CD4-positive, CD25-positive, alpha-beta regulatory T cell (primary cell): ENCODE data around the gene POLD4. TPM values are rescaled to one million over a fixed set of nuclear protein-coding genes. Genes with fewer than 3 reads are reported as not detected.

ENCODE experiments used
- ATAC-seq, 2 donors: fragments of 150-1000 bp; cut with Tn5 transposase; one replicate each; pipeline ENCODE4 v1.10.0; 2021; ENCODE audit warnings: low read depth in 2 of 2, moderate number of reproducible peaks in 2 of 2, moderate library complexity in 1 of 2
- DNase-seq, 3 donors: peaks; one replicate each; pipeline versions ENCODE4 v3.0.0 to v3.0.0-alpha.2; 2012 to 2022; ENCODE audit warnings: mixed read lengths in 1 of 3
- H3K27ac ChIP-seq: one replicate; pipeline ENCODE4 v1.7.0; 2013; ENCODE audit warnings: mild to moderate bottlenecking, low read length; ENCODE audit not compliant: insufficient read depth, poor library complexity, severe bottlenecking
- H3K27me3 ChIP-seq: one replicate; pipeline ENCODE4 v1.7.0; 2013; ENCODE audit warnings: low read length; ENCODE audit not compliant: control insufficient read depth, insufficient read depth
- H3K36me3 ChIP-seq: one replicate; pipeline ENCODE4 v1.7.0; 2013; ENCODE audit warnings: mild to moderate bottlenecking, low read length, moderate library complexity; ENCODE audit not compliant: control insufficient read depth, insufficient read depth
- H3K4me1 ChIP-seq: 2 replicates; pipeline ENCODE4 v1.7.0; 2013; ENCODE audit warnings: mild to moderate bottlenecking, low read length; ENCODE audit not compliant: insufficient read depth, control insufficient read depth, poor library complexity, severe bottlenecking
- H3K4me3 ChIP-seq: one replicate; pipeline ENCODE4 v1.7.0; 2013; ENCODE audit warnings: low read depth, mild to moderate bottlenecking, low read length, moderate library complexity
- H3K9me3 ChIP-seq, 2 experiments: 1 replicate in 1 of 2; 2 replicates in 1 of 2; pipeline ENCODE4 v1.7.0; 2013; ENCODE audit warnings: low read length in 2 of 2, mild to moderate bottlenecking in 1 of 2, moderate library complexity in 1 of 2; ENCODE audit not compliant: control insufficient read depth in 2 of 2
- H3K27ac Mint-ChIP-seq, 3 donors: one replicate each; pipeline ENCODE4 v1.8.0; 2020 to 2022; ENCODE audit warnings: mild to moderate bottlenecking in 3 of 3, mixed read lengths in 3 of 3, moderate library complexity in 2 of 3
- H3K27me3 Mint-ChIP-seq: one replicate; pipeline ENCODE4 v1.8.0; 2022; ENCODE audit warnings: mild to moderate bottlenecking, mixed read lengths
- H3K36me3 Mint-ChIP-seq: one replicate; pipeline ENCODE4 v1.8.0; 2020; ENCODE audit warnings: mixed read lengths
- H3K4me1 Mint-ChIP-seq, 4 donors: one replicate each; pipeline ENCODE4 v1.8.0; 2020 to 2022; ENCODE audit warnings: mixed read lengths in 4 of 4, mild to moderate bottlenecking in 1 of 4
- H3K4me3 Mint-ChIP-seq, 4 donors: one replicate each; pipeline ENCODE4 v1.8.0; 2020 to 2022; ENCODE audit warnings: mild to moderate bottlenecking in 4 of 4, mixed read lengths in 4 of 4, moderate library complexity in 3 of 4
- H3K9me3 Mint-ChIP-seq, 7 donors: one replicate each; pipeline ENCODE4 v1.8.0; 2020 to 2022; ENCODE audit warnings: mixed read lengths in 7 of 7, mild to moderate bottlenecking in 3 of 7, moderate library complexity in 2 of 7
- polyA plus RNA-seq, 4 donors: library from polyadenylated mRNA; unstranded; fragments of 300-500 nt; fragmentation: Illumina TruSeq; gene quantifications; one replicate each; pipeline ENCODE4 v1.2.3, GENCODE V29; 2021
- total RNA-seq: library from RNA; stranded (reverse); gene quantifications from one replicate; pipeline ENCODE4 v1.2.3, GENCODE V29; 2022

Gene POLD4
- total and polyA plus RNA-seq, 5 donors from 2014 or later = 60.6 to 127 (median 117) TPM

DNA sequence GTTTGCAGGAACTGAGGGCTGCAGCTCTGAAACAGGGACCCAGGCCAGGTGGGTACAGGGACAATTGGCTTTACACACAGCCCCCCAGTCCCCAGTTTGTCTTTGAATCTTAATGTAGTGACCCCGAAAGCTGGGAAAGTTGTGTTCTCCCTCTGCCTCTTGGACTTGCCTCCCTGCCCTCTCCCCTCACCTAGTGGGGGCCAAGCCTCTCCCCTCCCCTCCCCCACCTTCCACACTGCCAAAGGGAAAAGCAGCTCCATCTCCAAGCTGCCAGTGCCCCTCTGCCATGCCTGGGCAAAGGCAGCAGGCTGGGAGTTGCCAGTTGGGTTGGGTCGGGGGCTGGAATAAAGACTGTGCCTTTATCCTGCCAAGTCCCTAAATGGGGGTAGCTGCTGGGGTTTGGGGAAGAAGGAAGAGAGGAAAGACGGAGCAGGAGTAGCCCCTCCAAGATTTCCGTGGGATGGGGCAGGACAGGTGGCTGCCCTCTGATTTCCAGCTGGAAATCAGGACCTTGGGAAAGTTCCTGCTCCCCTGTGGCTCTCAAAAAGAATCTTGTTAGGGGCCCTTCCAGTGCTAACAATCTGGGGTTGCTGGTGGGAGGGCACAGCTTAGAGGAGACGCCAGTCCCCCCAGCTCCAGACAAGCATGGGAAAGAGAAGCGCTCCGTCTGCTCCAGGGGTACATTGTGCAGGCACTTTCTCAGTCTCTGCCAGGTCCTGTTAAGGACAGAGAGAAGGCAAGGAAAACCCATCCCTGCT, 22.9 kb upstream of the POLD4 start:
- Mint-ChIP-seq H3K27me3 (peaks cover 38% of the 10 kb centered on the region), H3K27ac (peak overlapping the region in 2 of 3 donors; percentile 69 to 88), H3K4me1 (peaks cover 0 to 24% (median 15%) of the 10 kb centered on the region in 4 donors), H3K36me3 (no peaks in the 10 kb centered on the region), H3K9me3 (peaks cover 0 to 3% (median 0%) of the 10 kb centered on the region in 7 donors), H3K4me3 (peak overlapping the region in 2 of 4 donors; percentile 33 to 44)
- Histone ChIP-seq H3K27me3 (no peaks in the 10 kb centered on the region), H3K9me3 (no peaks in the 10 kb centered on the region), H3K27ac (no peak overlapping the region), H3K4me1 (peaks cover 33% of the 10 kb centered on the region), H3K4me3 (no peak overlapping the region), H3K36me3 (no peaks in the 10 kb centered on the region)
- ATAC-seq = no peak
- no peak for DNase-seq

DNA sequence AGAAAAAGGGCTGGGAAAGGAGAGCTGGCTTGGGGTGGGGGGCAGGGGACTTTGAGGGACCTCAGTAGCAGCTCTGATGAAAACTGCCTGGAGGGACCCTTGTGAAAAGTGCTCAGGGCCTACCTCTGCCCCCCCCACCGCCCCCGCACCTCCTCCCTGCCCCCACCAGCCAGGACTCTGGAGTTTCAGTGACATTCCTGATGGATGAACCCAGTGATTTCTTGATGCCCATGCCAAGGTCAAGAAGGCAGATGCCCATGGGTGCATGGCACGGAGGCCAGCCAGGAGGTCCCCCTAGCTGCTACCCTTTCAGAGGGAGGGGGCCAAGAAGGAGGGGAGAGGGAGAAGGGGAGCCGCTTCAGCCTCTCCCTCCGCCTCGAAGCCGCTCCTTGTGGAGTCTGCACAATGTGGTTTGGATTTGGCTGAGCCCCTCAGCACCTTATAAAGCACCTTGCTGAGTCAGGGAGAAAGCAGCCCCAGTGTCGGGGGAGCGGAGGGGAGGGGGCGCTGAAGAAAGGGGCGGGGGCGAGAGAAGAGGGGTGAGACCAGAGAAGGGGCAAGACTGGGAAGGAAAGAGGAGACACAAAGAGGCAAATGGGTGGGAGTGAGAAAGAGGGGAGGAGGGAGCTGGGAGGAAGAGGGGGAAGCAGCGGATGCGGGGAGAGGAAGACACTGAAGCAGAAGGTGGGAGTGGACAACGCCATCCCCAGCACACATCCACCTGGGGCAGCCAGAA, 22.1 kb upstream of the POLD4 start:
- Histone ChIP-seq H3K36me3 (no peaks in the 10 kb centered on the region), H3K4me1 (peaks cover 38% of the 10 kb centered on the region), H3K4me3 (no peak overlapping the region), H3K27me3 (no peaks in the 10 kb centered on the region), H3K27ac (no peak overlapping the region), H3K9me3 (no peaks in the 10 kb centered on the region)
- peaks cover 0 to 3% (median 0%) of the 10 kb centered on the region in 7 donors for H3K9me3 Mint-ChIP-seq
- ATAC-seq = no peak
- no peak for DNase-seq
- peaks cover 46% of the 10 kb centered on the region for H3K27me3 Mint-ChIP-seq
- H3K27ac Mint-ChIP-seq = no peak overlapping the region
- no peaks in the 10 kb centered on the region for H3K36me3 Mint-ChIP-seq
- H3K4me3 Mint-ChIP-seq = peak overlapping the region in 3 of 4 donors; percentile 32 to 38 (median 33)
- H3K4me1 Mint-ChIP-seq = peaks cover 0 to 28% (median 18%) of the 10 kb centered on the region in 4 donors

DNA sequence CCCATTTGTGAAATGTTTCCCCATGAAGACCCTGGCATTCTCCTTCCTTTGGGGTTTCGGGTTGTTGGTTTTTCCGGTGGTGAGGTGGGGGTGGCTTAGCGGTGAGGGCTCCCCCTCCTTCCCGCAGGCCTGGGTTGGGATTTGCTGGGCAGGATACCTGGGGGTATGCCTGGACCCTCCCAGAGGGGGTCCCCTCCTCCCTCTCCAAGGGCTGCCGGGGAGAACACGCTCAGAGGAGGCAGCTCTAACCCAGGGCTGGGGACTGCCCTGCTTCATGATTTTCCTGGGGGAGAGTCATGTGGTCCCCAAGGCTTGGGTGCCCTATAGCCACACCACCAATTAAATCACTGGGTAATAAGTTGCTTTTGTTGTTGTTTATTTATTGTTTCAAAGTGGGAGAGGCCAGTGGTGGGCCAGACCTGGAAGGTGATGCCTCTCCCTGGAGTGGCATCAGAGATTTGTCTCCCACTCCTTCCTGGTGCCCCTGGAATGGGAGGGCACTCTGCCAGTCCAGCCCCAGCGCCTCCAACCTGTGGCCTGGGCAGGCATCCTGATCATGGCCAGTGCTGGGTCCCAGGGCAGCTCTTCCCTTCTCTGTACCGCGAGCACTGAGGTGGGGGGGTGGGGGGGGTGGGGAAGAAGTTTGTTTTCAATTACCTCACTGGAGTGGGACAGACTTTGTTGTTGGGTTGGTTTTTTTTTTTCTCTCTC, 21.4 kb upstream of the POLD4 start:
- H3K27ac ChIP-seq = no peak overlapping the region
- H3K27ac Mint-ChIP-seq = peak overlapping the region in 2 of 3 donors; percentile 79 to 84

DNA sequence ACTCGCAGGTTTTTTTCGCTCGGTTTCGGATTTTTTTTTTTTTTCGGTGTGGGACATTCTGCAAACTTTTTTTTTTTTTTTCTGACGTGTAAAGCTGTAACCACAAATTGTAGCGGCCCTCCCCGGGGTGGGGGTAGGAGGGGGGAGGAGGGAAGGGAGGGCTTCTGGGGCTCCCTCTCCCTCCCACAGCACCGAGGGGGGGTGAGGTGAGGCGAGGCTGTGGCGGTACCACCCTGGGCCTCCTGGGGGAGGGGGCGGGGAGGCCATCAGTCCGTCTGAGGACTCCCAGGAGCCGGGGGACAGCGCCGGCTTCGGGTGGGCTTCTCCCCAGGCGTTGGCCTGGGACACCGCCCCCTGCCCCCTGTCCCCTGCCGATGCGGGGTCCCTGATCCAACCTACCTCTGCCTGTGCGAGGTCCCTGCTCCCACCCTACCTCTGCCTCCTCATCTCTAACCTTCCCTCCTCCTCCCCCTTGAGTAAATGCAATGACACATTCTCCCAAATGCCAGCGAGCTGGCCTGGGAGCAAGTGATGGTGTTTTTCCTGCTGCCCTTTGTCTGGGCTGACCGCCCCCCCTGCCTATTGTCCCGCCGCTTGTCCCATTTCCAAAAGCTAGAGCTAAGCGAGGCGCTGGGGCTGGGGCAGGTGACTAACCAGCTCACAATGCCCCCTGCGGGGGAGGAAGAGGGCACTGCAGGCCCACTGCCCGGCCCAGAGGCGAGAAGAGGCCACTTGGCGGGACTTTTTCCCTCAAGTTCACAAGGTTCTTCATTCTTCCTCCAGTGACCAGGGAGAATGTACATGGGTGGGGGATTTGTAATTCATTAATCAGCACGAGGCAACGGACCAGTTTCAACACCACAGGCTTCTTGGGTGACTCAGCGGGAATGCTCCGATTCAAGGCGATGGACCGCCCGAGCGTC, 20.6 kb upstream of the POLD4 start:
- Mint-ChIP-seq H3K27ac (peak overlapping the region; percentile 84 to 97 (median 88)), H3K27me3 (peaks cover 51% of the 10 kb centered on the region), H3K4me3 (peak overlapping the region; percentile 95 to 97 (median 96)), H3K36me3 (no peaks in the 10 kb centered on the region), H3K4me1 (peaks cover 2 to 40% (median 20%) of the 10 kb centered on the region in 4 donors), H3K9me3 (peaks cover 0 to 3% (median 0%) of the 10 kb centered on the region in 7 donors)
- H3K27me3 ChIP-seq = no peaks in the 10 kb centered on the region
- H3K36me3 ChIP-seq = no peaks in the 10 kb centered on the region
- DNase-seq (peak; percentile 79 to 83 (median 82)), ATAC-seq (peak; percentile 71 to 72)
- peak overlapping the region; percentile 73 for H3K27ac ChIP-seq
- peak overlapping the region; percentile 13 for H3K4me3 ChIP-seq
- H3K9me3 ChIP-seq = no peaks in the 10 kb centered on the region
- peaks cover 38% of the 10 kb centered on the region for H3K4me1 ChIP-seq

More for the DNA sequence above, 21.4 kb upstream of the POLD4 start:
- Mint-ChIP-seq H3K4me1 (peaks cover 0 to 33% (median 18%) of the 10 kb centered on the region in 4 donors), H3K27me3 (peaks cover 48% of the 10 kb centered on the region), H3K9me3 (peaks cover 0 to 3% (median 0%) of the 10 kb centered on the region in 7 donors), H3K36me3 (no peaks in the 10 kb centered on the region), H3K4me3 (peak overlapping the region; percentile 47 to 97 (median 86))
- no peak for DNase-seq
- Histone ChIP-seq H3K9me3 (no peaks in the 10 kb centered on the region), H3K4me1 (peaks cover 38% of the 10 kb centered on the region), H3K27me3 (no peaks in the 10 kb centered on the region), H3K4me3 (no peak overlapping the region), H3K36me3 (no peaks in the 10 kb centered on the region)
- no peak for ATAC-seq

DNA sequence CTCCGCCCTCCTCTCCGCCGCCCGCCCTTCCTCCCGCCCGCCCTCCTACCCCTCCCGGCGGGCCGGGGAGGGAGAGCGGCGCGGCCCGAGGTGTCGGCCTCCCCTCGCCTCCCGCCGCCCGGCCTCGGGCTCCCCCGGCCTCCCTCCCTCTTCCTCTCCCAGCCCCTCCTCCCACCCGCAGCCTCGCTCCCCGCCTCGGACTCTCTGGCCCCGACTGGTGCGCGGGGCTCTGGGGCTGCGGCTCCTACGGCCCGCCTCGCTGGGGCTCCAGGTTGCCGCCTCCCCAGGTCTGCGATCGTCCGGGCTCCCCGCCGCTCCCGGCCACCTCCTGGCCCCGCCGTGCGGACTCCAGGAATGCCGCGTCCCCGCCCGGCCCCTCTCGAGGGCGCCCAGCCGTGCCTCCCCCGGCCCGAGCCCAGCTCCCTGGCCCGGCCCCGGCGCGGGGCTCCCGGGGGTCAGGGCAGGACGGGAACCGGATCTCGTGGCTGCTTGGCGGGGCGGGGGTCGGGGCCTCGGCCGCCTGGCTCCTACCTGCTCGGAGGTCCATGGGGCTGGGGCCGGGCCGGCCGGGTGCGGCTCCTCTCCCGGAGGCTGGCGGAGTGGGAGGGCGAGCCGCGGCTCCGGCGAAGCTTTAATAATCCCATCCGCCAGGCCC, 19.8 kb upstream of the POLD4 start, which contains the start of gene CLCF1:
CLCF1 (minus strand) TSS at position 606 of the 655 bp plus-strand sequence; CDS start at position 547, 59 bp downstream.
- H3K4me1 ChIP-seq = peaks cover 38% of the 10 kb centered on the region

DNA sequence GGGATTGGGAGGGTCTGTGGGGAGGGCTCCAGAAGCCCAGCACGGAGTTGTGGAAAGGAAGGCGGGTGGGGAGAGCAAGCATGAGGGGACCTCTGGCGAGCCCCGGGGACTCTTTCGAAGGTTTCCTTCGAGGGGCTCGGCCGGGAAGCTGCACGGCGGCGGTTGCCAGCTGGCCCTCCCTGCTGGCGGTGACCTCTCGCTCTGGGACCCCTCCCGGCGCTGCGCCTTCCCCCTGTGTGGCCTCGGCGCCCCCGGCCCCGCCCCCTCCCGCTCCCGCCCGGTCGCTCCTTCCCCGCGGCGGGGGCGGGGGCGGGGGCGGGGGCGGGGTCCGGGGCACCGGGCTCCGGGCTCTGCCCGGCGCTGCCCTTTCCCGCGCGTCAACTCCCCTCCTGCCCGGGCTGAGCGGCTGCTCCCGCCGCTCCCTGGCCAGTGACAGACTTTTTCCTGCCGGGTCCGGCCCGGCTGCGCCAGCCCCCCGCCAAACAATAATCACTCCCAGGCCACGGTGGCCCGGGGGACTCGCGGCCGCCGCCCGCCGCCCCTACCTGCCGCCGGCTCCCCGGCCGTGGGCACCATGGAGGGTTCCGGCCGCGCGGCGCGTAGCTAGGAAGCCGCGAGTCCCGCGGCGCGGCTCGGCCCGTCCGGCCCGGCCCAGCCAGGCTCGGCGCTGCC, 19.1 kb upstream of the POLD4 start:
- Histone ChIP-seq H3K36me3 (no peaks in the 10 kb centered on the region), H3K9me3 (no peaks in the 10 kb centered on the region), H3K4me1 (peaks cover 38% of the 10 kb centered on the region), H3K4me3 (no peak overlapping the region), H3K27me3 (no peaks in the 10 kb centered on the region), H3K27ac (peak overlapping the region; percentile 73)
- Mint-ChIP-seq H3K9me3 (peaks cover 0 to 3% (median 0%) of the 10 kb centered on the region in 7 donors), H3K27ac (no peak overlapping the region), H3K4me3 (peak overlapping the region in 2 of 4 donors; percentile 87 to 89), H3K36me3 (no peaks in the 10 kb centered on the region), H3K4me1 (peaks cover 5 to 53% (median 26%) of the 10 kb centered on the region in 4 donors), H3K27me3 (peaks cover 47% of the 10 kb centered on the region)
- DNase-seq = peak in 1 of 3 donors; percentile 19
- ATAC-seq = no peak

More for the DNA sequence above, 19.8 kb upstream of the POLD4 start, which contains the start of gene CLCF1:
- H3K27ac ChIP-seq = peak within 1 kb of the TSS; percentile 73
- ATAC-seq (peak; percentile 5 to 7), DNase-seq (peak in 1 of 3 donors; percentile 14)
- Mint-ChIP-seq H3K4me1 (peaks cover 5 to 48% (median 25%) of the 10 kb centered on the region in 4 donors), H3K9me3 (peaks cover 0 to 3% (median 0%) of the 10 kb centered on the region in 7 donors), H3K27me3 (peaks cover 47% of the 10 kb centered on the region), H3K36me3 (no peaks in the 10 kb centered on the region), H3K4me3 (peak within 1 kb of the TSS; percentile 95 to 97 (median 96)), H3K27ac (peak within 1 kb of the TSS; percentile 84 to 97 (median 88))
- peak within 1 kb of the TSS; percentile 13 for H3K4me3 ChIP-seq
- no peaks in the 10 kb centered on the region for H3K9me3 ChIP-seq
- H3K27me3 ChIP-seq = no peaks in the 10 kb centered on the region
- no peaks in the 10 kb centered on the region for H3K36me3 ChIP-seq
